ENCODE results near the gene ARFGAP1. TPM values are rescaled to one million over a fixed set of nuclear protein-coding genes. Genes with fewer than 3 reads are reported as not detected.
"Not testable (repeated sequence)": the region's sequence is repeated elsewhere in the genome, so short reads cannot be mapped to it uniquely, and the experiment has no call there.

Gene ARFGAP1
- polyA plus RNA-seq, 1 experiment: 76.5 TPM

DNA sequence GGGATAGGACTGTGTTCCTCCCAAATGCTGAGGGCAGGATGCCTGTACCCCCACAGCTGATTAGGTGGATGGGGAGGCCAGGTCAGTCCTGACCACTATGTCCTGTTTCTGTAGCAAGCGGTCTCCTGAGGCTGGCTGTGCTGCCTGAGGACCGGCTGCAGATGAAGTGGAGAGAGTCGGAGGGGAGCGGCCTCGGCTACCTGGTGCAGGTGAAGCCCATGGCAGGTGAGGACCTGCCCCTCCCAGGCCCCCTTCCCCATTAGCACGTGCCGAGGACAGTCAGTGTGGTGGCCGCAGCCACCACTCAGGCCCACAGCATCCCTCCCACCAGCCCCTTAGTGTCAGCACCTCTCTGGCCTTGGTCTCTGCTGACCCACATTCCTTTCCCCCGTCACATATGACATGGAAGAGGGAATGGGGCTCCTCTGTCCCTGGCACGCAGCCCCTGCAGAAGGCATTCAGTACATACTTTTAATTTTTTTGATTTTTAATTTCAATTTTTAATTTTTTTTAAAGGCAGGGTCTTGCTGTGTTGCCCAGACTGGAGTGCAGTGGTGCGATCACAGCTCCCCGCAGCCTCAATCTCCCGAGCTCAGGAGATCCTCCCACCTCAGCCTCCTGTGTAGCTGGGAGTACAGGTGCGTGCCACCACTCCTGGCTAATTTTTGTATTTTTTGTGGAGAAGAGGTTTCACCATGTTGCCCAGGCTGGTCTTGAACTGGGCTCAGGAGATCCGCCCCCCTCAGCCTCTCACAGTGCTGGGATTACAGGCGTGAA is 25.4 kb downstream of the ARFGAP1 start:
- no peak for DNase-seq (ENCODE audit: low read depth)
- H3K36me3 ChIP-seq (ENCODE audit: control insufficient read depth, insufficient read depth, low read length): no peaks in the 10 kb centered on the region
- ChIA-PET CTCF (interaction anchor here (1.1 to 7.5 kb wide), 2 partner anchors 11 to 13 kb away, joined by 3 to 68 read pairs; no protein-coding TSS in a partner anchor), POLR2A (no interaction called here)
- TF ChIP-seq, protein P1, sequence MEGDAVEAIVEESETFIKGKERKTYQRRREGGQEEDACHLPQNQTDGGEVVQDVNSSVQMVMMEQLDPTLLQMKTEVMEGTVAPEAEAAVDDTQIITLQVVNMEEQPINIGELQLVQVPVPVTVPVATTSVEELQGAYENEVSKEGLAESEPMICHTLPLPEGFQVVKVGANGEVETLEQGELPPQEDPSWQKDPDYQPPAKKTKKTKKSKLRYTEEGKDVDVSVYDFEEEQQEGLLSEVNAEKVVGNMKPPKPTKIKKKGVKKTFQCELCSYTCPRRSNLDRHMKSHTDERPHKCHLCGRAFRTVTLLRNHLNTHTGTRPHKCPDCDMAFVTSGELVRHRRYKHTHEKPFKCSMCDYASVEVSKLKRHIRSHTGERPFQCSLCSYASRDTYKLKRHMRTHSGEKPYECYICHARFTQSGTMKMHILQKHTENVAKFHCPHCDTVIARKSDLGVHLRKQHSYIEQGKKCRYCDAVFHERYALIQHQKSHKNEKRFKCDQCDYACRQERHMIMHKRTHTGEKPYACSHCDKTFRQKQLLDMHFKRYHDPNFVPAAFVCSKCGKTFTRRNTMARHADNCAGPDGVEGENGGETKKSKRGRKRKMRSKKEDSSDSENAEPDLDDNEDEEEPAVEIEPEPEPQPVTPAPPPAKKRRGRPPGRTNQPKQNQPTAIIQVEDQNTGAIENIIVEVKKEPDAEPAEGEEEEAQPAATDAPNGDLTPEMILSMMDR (IDR thresholded peaks at IDR 0.05; ENCODE audit: insufficient read depth, low read depth, low read length): no peak
- H3K27me3 ChIP-seq (ENCODE audit: control insufficient read depth, insufficient read depth, low read length): peaks cover 14% of the 10 kb centered on the region
- no peak overlapping the region for H3K4me3 ChIP-seq (ENCODE audit: low read depth, low read length)

- peaks cover 14% of the 10 kb centered on the region for H3K27me3 ChIP-seq (ENCODE audit: control insufficient read depth, insufficient read depth, low read length)
- ChIA-PET CTCF (interaction anchor here (1.1 to 7.5 kb wide), 2 partner anchors 11 to 14 kb away, joined by 3 to 68 read pairs; no protein-coding TSS in a partner anchor), POLR2A (no interaction called here)
- TF ChIP-seq, protein P1 (IDR thresholded peaks at IDR 0.05; ENCODE audit: insufficient read depth, low read depth, low read length): no peak
- no peak for DNase-seq (ENCODE audit: low read depth)
- no peak overlapping the region for H3K4me3 ChIP-seq (ENCODE audit: low read depth, low read length)
- H3K36me3 ChIP-seq (ENCODE audit: control insufficient read depth, insufficient read depth, low read length): no peaks in the 10 kb centered on the region
These were observed 26.2 kb downstream of the ARFGAP1 start for GRCh38 chr20:63298731-63299312.

DNA sequence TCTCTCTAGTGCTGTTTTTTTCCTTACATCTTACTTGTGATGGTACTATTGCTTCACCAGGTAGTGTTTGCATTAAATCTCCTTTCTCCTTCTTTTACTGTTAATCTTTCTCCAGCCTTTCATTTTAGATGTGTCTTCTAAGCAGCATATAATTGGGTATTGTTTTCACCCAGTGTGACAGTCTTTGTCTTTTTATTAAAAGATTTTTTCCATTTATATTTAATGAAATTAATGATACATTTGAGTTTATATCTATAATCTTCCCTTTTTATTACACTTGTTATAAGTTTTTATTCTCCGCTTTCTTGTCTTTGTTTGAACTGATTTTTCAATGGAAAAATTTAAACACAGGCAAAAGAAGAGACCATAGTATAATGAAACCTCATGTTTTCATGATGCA is 29.1 kb downstream of the ARFGAP1 start:
- Histone ChIP-seq H3K36me3 (ENCODE audit: control insufficient read depth, insufficient read depth, low read length) (no peaks in the 10 kb centered on the region), H3K27me3 (ENCODE audit: control insufficient read depth, insufficient read depth, low read length) (no peaks in the 10 kb centered on the region; the same call in 1 of the 2 replicates), H3K4me3 (ENCODE audit: low read depth, low read length) (no peak overlapping the region)
- TF ChIP-seq, protein P1 (IDR thresholded peaks at IDR 0.05; ENCODE audit: insufficient read depth, low read depth, low read length): no peak
- no peak for DNase-seq (ENCODE audit: low read depth)
- ChIA-PET POLR2A (no interaction called here), CTCF (interaction anchor here (1.4 kb wide), 1 partner anchor 9 kb away, joined by 4 read pairs; no protein-coding TSS in a partner anchor)

DNA sequence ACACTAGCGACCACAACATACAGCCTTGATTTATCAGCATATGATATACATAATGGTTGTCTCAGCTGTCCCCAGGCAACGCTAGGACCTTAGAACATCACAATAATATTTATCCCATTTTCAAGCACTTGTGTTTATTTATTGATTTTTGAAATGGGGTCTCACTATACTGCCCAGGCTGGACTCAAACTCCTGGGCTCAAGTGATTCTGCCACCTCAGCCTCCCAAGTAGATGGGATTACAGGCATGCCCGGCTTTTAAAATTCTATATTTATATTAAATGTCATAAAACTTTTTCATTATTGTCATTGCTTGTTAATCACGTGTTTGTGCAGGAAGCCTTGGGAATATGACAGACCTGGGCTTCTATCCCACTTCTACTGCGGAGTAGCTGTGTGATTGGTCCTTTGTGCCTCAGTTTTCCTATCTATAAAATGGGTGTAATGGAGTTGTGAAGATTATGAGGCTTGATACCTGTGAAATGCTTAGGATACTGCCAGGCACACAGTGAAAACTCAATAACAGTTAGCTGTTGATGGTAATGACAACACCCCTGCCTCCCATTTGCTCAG is 30.6 kb downstream of the ARFGAP1 start:
- POLR2A ChIA-PET: no interaction called here
- H3K36me3 ChIP-seq (ENCODE audit: control insufficient read depth, insufficient read depth, low read length): no peaks in the 10 kb centered on the region
- TF ChIP-seq, protein P1 (IDR thresholded peaks at IDR 0.05; ENCODE audit: insufficient read depth, low read depth, low read length): no peak
- DNase-seq (ENCODE audit: low read depth): no peak
- H3K27me3 ChIP-seq (ENCODE audit: control insufficient read depth, insufficient read depth, low read length): no peaks in the 10 kb centered on the region; the same call in 1 of the 2 replicates
- H3K4me3 ChIP-seq (ENCODE audit: low read depth, low read length): no peak overlapping the region
- CTCF ChIA-PET: interaction anchor here (0.9 kb wide), 1 partner anchor 79 kb away, joined by 3 read pairs; no protein-coding TSS in a partner anchor

GRCh38 chr20:63305393-63305792 is 32.8 kb downstream of the ARFGAP1 start:
- no peak overlapping the region for H3K4me3 ChIP-seq (ENCODE audit: low read depth, low read length)
- DNase-seq (ENCODE audit: low read depth): no peak
- POLR2A ChIA-PET: no interaction called here
- CTCF ChIA-PET: no interaction called here
- TF ChIP-seq, protein P1 (IDR thresholded peaks at IDR 0.05; ENCODE audit: insufficient read depth, low read depth, low read length): no peak
- no peaks in the 10 kb centered on the region for H3K36me3 ChIP-seq (ENCODE audit: control insufficient read depth, insufficient read depth, low read length)
- H3K27me3 ChIP-seq (ENCODE audit: control insufficient read depth, insufficient read depth, low read length): no peaks in the 10 kb centered on the region; the same call in 1 of the 2 replicates

DNA sequence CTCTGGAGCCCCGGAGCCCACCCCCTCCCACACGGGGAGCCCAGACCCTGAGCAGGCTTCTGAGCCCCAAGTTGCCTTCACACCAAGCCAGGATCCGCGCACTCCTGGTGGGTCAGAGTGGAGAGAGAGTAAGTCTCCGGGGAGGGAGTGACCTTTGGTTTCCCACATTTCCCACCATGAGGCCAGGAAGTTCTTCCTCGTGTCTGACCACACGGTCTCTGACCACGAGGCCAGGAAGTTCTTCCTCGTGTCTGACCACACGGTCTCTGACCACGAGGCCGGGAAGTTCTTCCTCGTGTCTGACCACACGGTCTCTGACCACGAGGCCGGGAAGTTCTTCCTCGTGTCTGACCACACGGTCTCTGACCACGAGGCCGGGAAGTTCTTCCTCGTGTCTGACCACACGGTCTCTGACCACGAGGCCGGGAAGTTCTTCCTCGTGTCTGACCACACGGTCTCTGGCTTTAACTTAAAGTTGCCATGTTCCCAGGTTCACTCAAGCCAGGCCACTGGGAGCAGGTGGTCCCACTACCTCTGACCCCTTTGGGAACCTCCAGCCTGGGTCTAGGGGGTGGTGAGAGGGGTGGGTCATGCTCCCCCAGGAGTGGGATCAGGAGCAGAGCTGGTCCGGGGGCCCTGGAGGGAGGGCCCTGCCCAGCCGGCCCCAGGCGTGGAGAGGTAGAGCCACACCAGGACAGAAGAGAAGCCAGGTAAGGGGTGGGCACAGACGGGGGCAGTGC is 33.5 kb downstream of the ARFGAP1 start:
- DNase-seq (ENCODE audit: low read depth); H3K4me3 ChIP-seq (ENCODE audit: low read depth, low read length); POLR2A ChIA-PET; H3K27me3 ChIP-seq (ENCODE audit: control insufficient read depth, insufficient read depth, low read length); H3K36me3 ChIP-seq (ENCODE audit: control insufficient read depth, insufficient read depth, low read length): not testable (repeated sequence)
- CTCF ChIA-PET: interaction anchor here (5.2 kb wide), 1 partner anchor 74 kb away, joined by 107 read pairs; no protein-coding TSS in a partner anchor

Data from BJ (cell line).